PFSK-1 (cell line): Measurements from ENCODE around the gene AMBRA1.

Source experiments
- FOXP2 ChIP-seq: optimal IDR thresholded peaks from 2 replicates; pipeline ENCODE3; 2011; ENCODE audit warnings: borderline replicate concordance, control low read depth, inconsistent platforms; ENCODE audit not compliant: insufficient read depth; ENCODE audit errors: extremely low read length, extremely low read depth
- POLR2AphosphoS5 ChIP-seq: IDR thresholded peaks from 2 replicates; pipeline ENCODE4 v1.6.1; 2012; ENCODE audit warnings: low read depth, mild to moderate bottlenecking, control low read depth, low read length, moderate library complexity
- SIN3A ChIP-seq: IDR thresholded peaks from 2 replicates; pipeline ENCODE4 v1.6.1; 2012; ENCODE audit warnings: mild to moderate bottlenecking, low read length, moderate library complexity, borderline replicate concordance; ENCODE audit not compliant: insufficient read depth
- TAF1 ChIP-seq: IDR thresholded peaks from 2 replicates; pipeline ENCODE4 v1.6.1; 2012; ENCODE audit warnings: low read length, control low read depth, borderline replicate concordance; ENCODE audit not compliant: insufficient read depth
- TF ChIP-seq, protein P1 (sequence below), 2 experiments: IDR thresholded peaks; 2 replicates each; pipeline versions ENCODE4 v1.6.1 to v1.8.0; 2011 to 2012; ENCODE audit warnings: low read depth in 2 of 2, low read length in 2 of 2, control low read depth in 1 of 2, inconsistent platforms in 1 of 2, mild to moderate bottlenecking in 1 of 2, moderate library complexity in 1 of 2; ENCODE audit not compliant: insufficient read depth in 1 of 2

The AMBRA1 gene

DNA sequence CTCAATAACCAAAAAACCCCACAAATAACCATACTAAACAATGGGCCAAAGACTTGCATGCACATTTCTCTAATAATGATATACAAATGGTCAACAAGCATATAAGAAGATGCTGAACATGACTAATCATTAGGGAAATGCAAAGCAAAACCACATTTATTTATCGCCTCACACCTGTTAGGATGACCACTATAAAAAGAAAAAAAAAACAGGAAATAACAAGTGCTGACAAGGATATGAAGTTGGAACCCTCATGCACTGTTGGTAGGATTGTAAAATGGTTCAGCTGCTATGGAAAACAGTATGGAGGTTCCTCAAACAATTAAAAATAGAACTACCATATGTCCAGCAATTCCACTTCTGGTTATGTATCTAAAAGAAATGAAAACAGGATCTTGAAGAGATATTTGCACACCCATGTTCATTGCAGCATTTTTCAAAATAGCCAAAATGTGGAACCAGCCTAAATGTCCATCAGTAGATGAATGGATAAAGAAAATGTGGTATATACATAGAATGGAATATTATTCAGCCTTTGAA lies 66.2 kb downstream of the AMBRA1 start:
- TF ChIP-seq, protein P1, sequence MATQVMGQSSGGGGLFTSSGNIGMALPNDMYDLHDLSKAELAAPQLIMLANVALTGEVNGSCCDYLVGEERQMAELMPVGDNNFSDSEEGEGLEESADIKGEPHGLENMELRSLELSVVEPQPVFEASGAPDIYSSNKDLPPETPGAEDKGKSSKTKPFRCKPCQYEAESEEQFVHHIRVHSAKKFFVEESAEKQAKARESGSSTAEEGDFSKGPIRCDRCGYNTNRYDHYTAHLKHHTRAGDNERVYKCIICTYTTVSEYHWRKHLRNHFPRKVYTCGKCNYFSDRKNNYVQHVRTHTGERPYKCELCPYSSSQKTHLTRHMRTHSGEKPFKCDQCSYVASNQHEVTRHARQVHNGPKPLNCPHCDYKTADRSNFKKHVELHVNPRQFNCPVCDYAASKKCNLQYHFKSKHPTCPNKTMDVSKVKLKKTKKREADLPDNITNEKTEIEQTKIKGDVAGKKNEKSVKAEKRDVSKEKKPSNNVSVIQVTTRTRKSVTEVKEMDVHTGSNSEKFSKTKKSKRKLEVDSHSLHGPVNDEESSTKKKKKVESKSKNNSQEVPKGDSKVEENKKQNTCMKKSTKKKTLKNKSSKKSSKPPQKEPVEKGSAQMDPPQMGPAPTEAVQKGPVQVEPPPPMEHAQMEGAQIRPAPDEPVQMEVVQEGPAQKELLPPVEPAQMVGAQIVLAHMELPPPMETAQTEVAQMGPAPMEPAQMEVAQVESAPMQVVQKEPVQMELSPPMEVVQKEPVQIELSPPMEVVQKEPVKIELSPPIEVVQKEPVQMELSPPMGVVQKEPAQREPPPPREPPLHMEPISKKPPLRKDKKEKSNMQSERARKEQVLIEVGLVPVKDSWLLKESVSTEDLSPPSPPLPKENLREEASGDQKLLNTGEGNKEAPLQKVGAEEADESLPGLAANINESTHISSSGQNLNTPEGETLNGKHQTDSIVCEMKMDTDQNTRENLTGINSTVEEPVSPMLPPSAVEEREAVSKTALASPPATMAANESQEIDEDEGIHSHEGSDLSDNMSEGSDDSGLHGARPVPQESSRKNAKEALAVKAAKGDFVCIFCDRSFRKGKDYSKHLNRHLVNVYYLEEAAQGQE (IDR thresholded peaks at IDR 0.05; ENCODE audit: insufficient read depth in 1 of 2, low read depth in 2 of 2, low read length in 2 of 2) = no peak
- no peak for TF ChIP-seq TAF1
- TF ChIP-seq FOXP2 = no peak
- no peak for TF ChIP-seq SIN3A
- no peak for TF ChIP-seq POLR2AphosphoS5

DNA sequence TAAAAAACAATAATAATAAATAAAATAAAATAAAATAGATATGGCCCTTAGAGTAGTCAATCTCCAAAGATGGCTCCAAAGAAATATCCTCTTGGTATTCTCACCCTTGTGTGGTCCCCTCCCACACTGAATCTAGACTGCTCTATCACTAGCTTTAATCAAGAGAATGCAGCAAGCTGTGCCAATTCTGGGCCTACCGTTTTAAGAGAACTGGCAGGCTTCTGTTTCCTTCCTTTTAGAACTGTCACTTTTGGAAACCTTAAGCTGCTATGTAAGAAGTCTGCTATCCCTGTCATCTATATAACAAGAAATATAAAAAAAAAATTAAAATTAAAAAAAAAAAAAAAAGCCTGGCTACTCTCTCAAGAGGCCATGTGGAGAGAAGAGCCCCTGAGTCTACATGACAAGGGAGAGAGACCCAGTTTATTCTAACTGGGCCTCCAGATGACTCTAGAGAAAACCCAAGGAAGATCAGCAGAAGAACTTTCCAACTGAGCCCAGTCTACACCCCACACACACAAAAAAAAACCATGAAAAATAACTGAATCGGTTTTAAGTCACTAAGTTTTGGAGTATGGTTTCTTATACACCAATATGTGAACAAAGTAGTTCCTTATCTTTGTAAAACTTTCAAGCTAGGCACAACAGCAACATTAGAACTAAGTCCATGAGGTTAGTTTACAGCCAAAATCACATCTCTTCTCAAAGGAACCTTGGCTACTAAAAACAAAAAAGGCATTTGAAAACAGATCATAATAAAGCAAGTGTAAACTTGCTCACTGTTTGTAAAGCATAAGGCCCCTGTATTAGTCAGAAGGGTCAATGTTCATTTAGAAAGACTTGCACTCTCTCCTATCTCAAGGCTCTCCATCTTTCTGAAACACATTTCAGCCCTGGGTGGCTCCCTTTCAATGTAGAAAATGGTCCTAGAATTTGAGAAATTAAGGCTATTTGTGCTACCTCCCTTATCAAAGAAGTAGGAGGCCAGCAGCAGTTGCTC lies 67.3 kb downstream of the AMBRA1 start:
- no peak for TF ChIP-seq FOXP2
- TF ChIP-seq, protein P1 (IDR thresholded peaks at IDR 0.05; ENCODE audit: insufficient read depth in 1 of 2, low read depth in 2 of 2, low read length in 2 of 2) = no peak

DNA sequence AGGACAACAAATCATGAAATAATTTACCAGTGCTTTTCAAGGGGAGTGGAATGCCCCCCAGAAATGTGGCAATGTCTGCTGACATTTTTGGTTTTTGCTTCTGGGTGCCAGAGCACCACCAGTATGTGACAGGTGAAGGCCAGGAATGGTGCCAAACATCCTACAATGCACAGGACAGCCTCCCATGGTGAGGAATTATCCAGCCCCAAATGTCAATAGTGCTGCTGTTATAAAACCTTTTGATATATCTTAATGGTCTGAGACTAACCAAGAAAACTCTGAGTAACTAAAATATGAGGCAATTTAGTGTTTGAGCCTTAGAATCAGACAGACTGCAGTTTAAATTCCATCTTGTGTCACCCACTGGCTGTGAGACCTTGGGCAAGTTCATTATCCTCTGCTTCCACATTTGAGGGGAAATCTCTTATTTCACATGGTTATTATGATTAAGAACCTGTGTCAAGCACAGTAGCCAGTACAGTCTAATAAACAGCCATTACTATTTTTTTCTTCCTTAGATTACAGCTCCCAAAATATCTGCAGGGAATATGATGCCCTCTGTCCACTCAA lies 69.5 kb downstream of the AMBRA1 start:
- TF ChIP-seq TAF1 (no peak), POLR2AphosphoS5 (no peak), SIN3A (no peak)
- TF ChIP-seq, protein P1 (IDR thresholded peaks at IDR 0.05; ENCODE audit: insufficient read depth in 1 of 2, low read depth in 2 of 2, low read length in 2 of 2) = no peak

DNA sequence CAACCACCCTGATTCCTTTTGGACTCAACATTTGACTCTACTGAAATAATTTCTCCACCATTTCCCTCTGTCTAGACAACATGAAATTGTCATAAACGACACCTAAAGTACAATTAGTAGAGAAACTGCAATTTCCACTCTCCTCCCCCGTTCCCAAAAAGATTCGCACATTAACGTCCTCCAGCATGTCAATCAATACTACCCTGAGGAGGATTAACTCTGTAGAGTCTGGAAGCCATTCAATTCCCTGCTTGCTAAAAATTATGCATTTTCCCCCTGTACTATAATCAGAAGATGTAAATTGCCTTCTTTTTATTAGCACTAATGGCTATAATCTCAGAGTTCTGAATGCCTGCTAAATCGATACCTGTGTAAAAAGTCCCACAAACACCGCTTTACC lies 70.5 kb downstream of the AMBRA1 start:
- TF ChIP-seq, protein P1 (IDR thresholded peaks at IDR 0.05; ENCODE audit: insufficient read depth in 1 of 2, low read depth in 2 of 2, low read length in 2 of 2) = no peak
- no peak for TF ChIP-seq SIN3A
- no peak for TF ChIP-seq TAF1
- no peak for TF ChIP-seq POLR2AphosphoS5
- no peak for TF ChIP-seq FOXP2
